HEK293 (cell line): ENCODE results near the gene EPHX1.

ENCODE experiments used
- BCL11A ChIP-seq: fragments of 450-650 bp; formaldehyde crosslinking; IDR thresholded peaks from 2 replicates; pipeline ENCODE4 v1.5.1; 2016; ENCODE audit warnings: low read depth, missing biosample characterization, missing genetic modification characterization
- BCL11B ChIP-seq: fragments of 450-650 bp; formaldehyde crosslinking; IDR thresholded peaks from 2 replicates; pipeline ENCODE4 v1.5.1; 2016; ENCODE audit warnings: low read depth, missing biosample characterization, missing genetic modification characterization
- FEZF1 ChIP-seq: fragments of 450-650 bp; formaldehyde crosslinking; IDR thresholded peaks from 2 replicates; pipeline ENCODE4 v1.5.1; 2016; ENCODE audit warnings: missing biosample characterization, missing genetic modification characterization
- HOXA7 ChIP-seq: sonication (generic); formaldehyde crosslinking; IDR thresholded peaks from 2 replicates; pipeline ENCODE4 v1.8.1; 2022; ENCODE audit warnings: missing genetic modification reagents, borderline replicate concordance
- IKZF3 ChIP-seq: fragments of 450-650 bp; IDR thresholded peaks from 2 replicates; pipeline ENCODE4 v1.5.0; 2018; ENCODE audit warnings: missing biosample characterization, mild to moderate bottlenecking, missing genetic modification characterization, moderate library complexity
- KLF7 ChIP-seq: fragments of 450-650 bp; formaldehyde crosslinking; IDR thresholded peaks from 2 replicates; pipeline ENCODE4 v1.5.1; 2016; ENCODE audit warnings: missing biosample characterization, missing genetic modification characterization, borderline replicate concordance
- KLF9 ChIP-seq: fragments of 450-650 bp; formaldehyde crosslinking; IDR thresholded peaks from 2 replicates; pipeline ENCODE4 v1.5.1; 2016; ENCODE audit warnings: missing biosample characterization, missing genetic modification characterization, low read depth
- MZF1 ChIP-seq: fragments of 450-650 bp; formaldehyde crosslinking; IDR thresholded peaks from 2 replicates; pipeline ENCODE4 v1.5.1; 2017; ENCODE audit warnings: missing biosample characterization, missing genetic modification characterization, borderline replicate concordance
- RBAK ChIP-seq: fragments of 450-650 bp; formaldehyde crosslinking; IDR thresholded peaks from 2 replicates; pipeline ENCODE4 v1.5.1; 2016; ENCODE audit warnings: missing biosample characterization, missing genetic modification characterization
- REPIN1 ChIP-seq: fragments of 450-650 bp; formaldehyde crosslinking; IDR thresholded peaks from 2 replicates; pipeline ENCODE4 v1.5.1; 2017; ENCODE audit warnings: missing biosample characterization, missing genetic modification characterization, low read depth
- YY2 ChIP-seq: fragments of 450-650 bp; formaldehyde crosslinking; IDR thresholded peaks from 2 replicates; pipeline ENCODE4 v1.5.1; 2016; ENCODE audit warnings: missing biosample characterization, missing genetic modification characterization
- ZBTB17 ChIP-seq: fragments of 450-650 bp; formaldehyde crosslinking; IDR thresholded peaks from 2 replicates; pipeline ENCODE4 v1.5.1; 2016; ENCODE audit warnings: missing biosample characterization, missing genetic modification characterization
- ZBTB7A ChIP-seq: fragments of 450-650 bp; formaldehyde crosslinking; IDR thresholded peaks from 2 replicates; pipeline ENCODE4 v1.5.1; 2016; ENCODE audit warnings: low read depth, missing biosample characterization, missing genetic modification characterization
- ZFHX2 ChIP-seq: fragments of 450-650 bp; formaldehyde crosslinking; conservative IDR thresholded peaks from 2 replicates; pipeline ENCODE4 v1.5.1; 2016; ENCODE audit warnings: missing biosample characterization, missing genetic modification characterization
- ZFP41 ChIP-seq: fragments of 450-650 bp; formaldehyde crosslinking; IDR thresholded peaks from 2 replicates; pipeline ENCODE4 v1.5.1; 2016; ENCODE audit warnings: missing biosample characterization, missing genetic modification characterization, borderline replicate concordance
- ZNF121 ChIP-seq: fragments of 450-650 bp; formaldehyde crosslinking; IDR thresholded peaks from 2 replicates; pipeline ENCODE4 v1.5.1; 2016; ENCODE audit warnings: missing biosample characterization, missing genetic modification characterization
- ZNF138 ChIP-seq: fragments of 450-650 bp; formaldehyde crosslinking; IDR thresholded peaks from 2 replicates; pipeline ENCODE4 v1.5.1; 2016; ENCODE audit warnings: missing biosample characterization, missing genetic modification characterization, borderline replicate concordance
- ZNF157 ChIP-seq: fragments of 450-650 bp; formaldehyde crosslinking; IDR thresholded peaks from 2 replicates; pipeline ENCODE4 v1.5.1; 2016; ENCODE audit warnings: missing biosample characterization, missing genetic modification characterization
- ZNF16 ChIP-seq: fragments of 450-650 bp; formaldehyde crosslinking; IDR thresholded peaks from 2 replicates; pipeline ENCODE4 v1.5.1; 2016; ENCODE audit warnings: low read depth, missing biosample characterization, missing genetic modification characterization
- ZNF184 ChIP-seq: fragments of 450-650 bp; IDR thresholded peaks from 2 replicates; pipeline ENCODE4 v1.5.1; 2018; ENCODE audit warnings: missing biosample characterization, mild to moderate bottlenecking, missing genetic modification characterization
- ZNF19 ChIP-seq: fragments of 450-650 bp; formaldehyde crosslinking; IDR thresholded peaks from 2 replicates; pipeline ENCODE4; 2016; ENCODE audit warnings: missing biosample characterization, missing genetic modification characterization, low read depth
- ZNF202 ChIP-seq: fragments of 450-650 bp; formaldehyde crosslinking; IDR thresholded peaks from 2 replicates; pipeline ENCODE4 v1.5.1; 2016; ENCODE audit warnings: missing biosample characterization, missing genetic modification characterization, borderline replicate concordance
- ZNF211 ChIP-seq: fragments of 450-650 bp; formaldehyde crosslinking; IDR thresholded peaks from 2 replicates; pipeline ENCODE4 v1.5.1; 2016; ENCODE audit warnings: low read depth, missing biosample characterization, missing genetic modification characterization
- ZNF24 ChIP-seq: fragments of 450-650 bp; formaldehyde crosslinking; IDR thresholded peaks from 2 replicates; pipeline ENCODE4 v1.5.1; 2016; ENCODE audit warnings: missing biosample characterization, missing genetic modification characterization
- ZNF394 ChIP-seq: fragments of 450-650 bp; formaldehyde crosslinking; IDR thresholded peaks from 2 replicates; pipeline ENCODE4 v1.5.1; 2016; ENCODE audit warnings: missing biosample characterization, missing genetic modification characterization, mild to moderate bottlenecking, moderate library complexity, borderline replicate concordance
- ZNF473 ChIP-seq: fragments of 450-650 bp; formaldehyde crosslinking; IDR thresholded peaks from 2 replicates; pipeline ENCODE4 v1.5.1; 2017; ENCODE audit warnings: missing biosample characterization, missing genetic modification characterization
- ZNF548 ChIP-seq: fragments of 450-650 bp; formaldehyde crosslinking; IDR thresholded peaks from 2 replicates; pipeline ENCODE4 v1.5.1; 2016; ENCODE audit warnings: missing biosample characterization, missing genetic modification characterization
- ZNF571 ChIP-seq: fragments of 450-650 bp; formaldehyde crosslinking; IDR thresholded peaks from 2 replicates; pipeline ENCODE4 v1.5.0; 2017; ENCODE audit warnings: missing biosample characterization, missing genetic modification characterization
- ZNF621 ChIP-seq: fragments of 450-650 bp; formaldehyde crosslinking; IDR thresholded peaks from 2 replicates; pipeline ENCODE4 v1.5.1; 2017; ENCODE audit warnings: missing biosample characterization, missing genetic modification characterization
- ZNF626 ChIP-seq: fragments of 450-650 bp; sonication (Bioruptor Pico); formaldehyde crosslinking; IDR thresholded peaks from 2 replicates; pipeline ENCODE4 v1.5.1; 2018; ENCODE audit warnings: missing biosample characterization, missing genetic modification characterization, inconsistent platforms
- ZNF654 ChIP-seq: fragments of 450-650 bp; formaldehyde crosslinking; IDR thresholded peaks from 2 replicates; pipeline ENCODE4 v1.5.1; 2016; ENCODE audit warnings: low read depth, missing biosample characterization, missing genetic modification characterization
- ZNF677 ChIP-seq: fragments of 450-650 bp; IDR thresholded peaks from 2 replicates; pipeline ENCODE4 v1.5.0; 2018; ENCODE audit warnings: missing biosample characterization, mild to moderate bottlenecking, missing genetic modification characterization, moderate library complexity
- ZNF707 ChIP-seq: fragments of 450-650 bp; formaldehyde crosslinking; IDR thresholded peaks from 2 replicates; pipeline ENCODE4 v1.5.1; 2016; ENCODE audit warnings: missing biosample characterization, missing genetic modification characterization
- ZNF776 ChIP-seq: fragments of 450-650 bp; formaldehyde crosslinking; IDR thresholded peaks from 2 replicates; pipeline ENCODE4 v1.5.0; 2017; ENCODE audit warnings: missing biosample characterization, missing genetic modification characterization, borderline replicate concordance
- ZNF791 ChIP-seq: fragments of 450-650 bp; formaldehyde crosslinking; IDR thresholded peaks from 2 replicates; pipeline ENCODE4 v1.5.1; 2016; ENCODE audit warnings: missing biosample characterization, missing genetic modification characterization
- ZNF830 ChIP-seq: fragments of 450-650 bp; IDR thresholded peaks from 2 replicates; pipeline ENCODE4 v1.5.0; 2018; ENCODE audit warnings: missing biosample characterization, missing genetic modification characterization, low read depth, mild to moderate bottlenecking, moderate library complexity
- ZSCAN16 ChIP-seq: fragments of 450-650 bp; formaldehyde crosslinking; IDR thresholded peaks from 2 replicates; pipeline ENCODE4 v1.5.1; 2016; ENCODE audit warnings: missing biosample characterization, missing genetic modification characterization
- ZSCAN30 ChIP-seq: fragments of 450-650 bp; IDR thresholded peaks from 2 replicates; pipeline ENCODE4 v1.5.1; 2018; ENCODE audit warnings: missing biosample characterization, mild to moderate bottlenecking, missing genetic modification characterization, moderate library complexity
- TF ChIP-seq, protein P1 (sequence below): fragments of 450-650 bp; formaldehyde crosslinking; IDR thresholded peaks from 2 replicates; pipeline ENCODE4 v1.5.1; 2016; ENCODE audit warnings: missing biosample characterization, missing genetic modification characterization
- TF ChIP-seq, protein P2 (sequence below): fragments of 450-650 bp; formaldehyde crosslinking; IDR thresholded peaks from 2 replicates; pipeline ENCODE4 v1.5.1; 2017; ENCODE audit warnings: missing biosample characterization, missing genetic modification characterization

EPHX1 gene

DNA sequence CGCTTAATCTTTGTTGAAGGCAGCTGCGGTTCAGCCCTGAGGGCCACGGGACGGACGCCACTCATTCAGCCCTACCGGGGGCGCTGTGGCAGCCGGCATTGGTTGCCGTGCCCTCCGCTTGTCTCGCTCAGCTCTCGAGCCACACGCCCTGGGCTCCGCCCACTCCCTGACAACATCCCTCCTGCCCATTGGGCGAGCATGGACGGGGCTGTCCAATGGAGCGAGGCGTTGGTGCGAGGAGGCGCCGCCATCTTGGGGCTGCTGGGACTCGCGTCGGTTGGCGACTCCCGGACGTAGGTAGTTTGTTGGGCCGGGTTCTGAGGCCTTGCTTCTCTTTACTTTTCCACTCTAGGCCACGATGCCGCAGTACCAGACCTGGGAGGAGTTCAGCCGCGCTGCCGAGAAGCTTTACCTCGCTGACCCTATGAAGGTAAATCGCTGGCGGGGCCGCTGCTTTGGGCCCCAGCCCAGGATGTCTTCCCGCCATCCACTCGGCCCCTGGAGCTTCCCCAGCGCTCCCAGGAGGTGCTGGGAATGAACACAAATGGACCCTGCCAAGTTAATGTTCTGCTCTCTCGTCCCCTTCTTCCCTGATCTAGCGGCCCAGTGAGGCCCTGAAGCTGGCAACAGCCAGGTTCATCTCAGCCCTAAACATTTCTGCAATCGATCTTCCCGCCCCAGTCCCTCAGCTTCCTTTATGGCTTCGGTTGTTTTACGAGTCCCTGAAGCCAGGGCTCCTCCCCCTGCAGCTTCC, 32.2 kb upstream of the EPHX1 start, which contains the start of gene SRP9 (continued):
- TF ChIP-seq ZNF394 (tag by site-specific recombination), result peak; percentile 66; the same call in 1 of the 2 replicates
- TF ChIP-seq ZSCAN16, result peak; percentile 81
- TF ChIP-seq ZNF571, result no peak
- no peak for TF ChIP-seq ZNF830 (tag by site-specific recombination)
- no peak for TF ChIP-seq ZNF677 (tag by site-specific recombination)
- peak; percentile 48; the same call in 1 of the 2 replicates for TF ChIP-seq KLF7 (tag by site-specific recombination)
- TF ChIP-seq KLF9, result peak; percentile 92; the same call in 1 of the 2 replicates
- no peak for TF ChIP-seq ZNF473 (tag by site-specific recombination)
- TF ChIP-seq FEZF1 (tag by site-specific recombination), result no peak
- TF ChIP-seq ZNF157, result no peak
- no peak for TF ChIP-seq ZFP41 (tag by site-specific recombination)
- no peak for TF ChIP-seq ZNF791 (tag by site-specific recombination)
- no peak for TF ChIP-seq BCL11A (tag by site-specific recombination)
- 0 out of 2 replicates have a peak, but pooled peaks have one; percentile 61 for TF ChIP-seq ZNF24 (tag by site-specific recombination)
- TF ChIP-seq REPIN1, result peak; percentile 78; the same call in 1 of the 2 replicates
- peak; percentile 94 for TF ChIP-seq ZFHX2 (tag by site-specific recombination)
- peak; percentile 97 for TF ChIP-seq IKZF3 (tag by site-specific recombination)
- no peak for TF ChIP-seq RBAK (tag by site-specific recombination)
- no peak for TF ChIP-seq ZNF211
- no peak for TF ChIP-seq ZNF184 (tag by site-specific recombination)
- no peak; the same call in 1 of the 2 replicates for TF ChIP-seq ZNF707 (tag by site-specific recombination)
- no peak for TF ChIP-seq ZNF19 (tag by site-specific recombination)
- no peak for TF ChIP-seq ZNF654
- TF ChIP-seq ZNF121 (tag by site-specific recombination), result 0 out of 2 replicates have a peak, but pooled peaks have one; percentile 13
- TF ChIP-seq, protein P1, sequence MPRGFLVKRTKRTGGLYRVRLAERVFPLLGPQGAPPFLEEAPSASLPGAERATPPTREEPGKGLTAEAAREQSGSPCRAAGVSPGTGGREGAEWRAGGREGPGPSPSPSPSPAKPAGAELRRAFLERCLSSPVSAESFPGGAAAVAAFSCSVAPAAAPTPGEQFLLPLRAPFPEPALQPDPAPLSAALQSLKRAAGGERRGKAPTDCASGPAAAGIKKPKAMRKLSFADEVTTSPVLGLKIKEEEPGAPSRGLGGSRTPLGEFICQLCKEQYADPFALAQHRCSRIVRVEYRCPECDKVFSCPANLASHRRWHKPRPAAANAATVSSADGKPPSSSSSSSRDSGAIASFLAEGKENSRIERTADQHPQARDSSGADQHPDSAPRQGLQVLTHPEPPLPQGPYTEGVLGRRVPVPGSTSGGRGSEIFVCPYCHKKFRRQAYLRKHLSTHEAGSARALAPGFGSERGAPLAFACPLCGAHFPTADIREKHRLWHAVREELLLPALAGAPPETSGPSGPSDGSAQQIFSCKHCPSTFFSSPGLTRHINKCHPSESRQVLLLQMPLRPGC (tag by site-specific recombination), result no peak; the same call in none of the 2 replicates
- TF ChIP-seq, protein P2, sequence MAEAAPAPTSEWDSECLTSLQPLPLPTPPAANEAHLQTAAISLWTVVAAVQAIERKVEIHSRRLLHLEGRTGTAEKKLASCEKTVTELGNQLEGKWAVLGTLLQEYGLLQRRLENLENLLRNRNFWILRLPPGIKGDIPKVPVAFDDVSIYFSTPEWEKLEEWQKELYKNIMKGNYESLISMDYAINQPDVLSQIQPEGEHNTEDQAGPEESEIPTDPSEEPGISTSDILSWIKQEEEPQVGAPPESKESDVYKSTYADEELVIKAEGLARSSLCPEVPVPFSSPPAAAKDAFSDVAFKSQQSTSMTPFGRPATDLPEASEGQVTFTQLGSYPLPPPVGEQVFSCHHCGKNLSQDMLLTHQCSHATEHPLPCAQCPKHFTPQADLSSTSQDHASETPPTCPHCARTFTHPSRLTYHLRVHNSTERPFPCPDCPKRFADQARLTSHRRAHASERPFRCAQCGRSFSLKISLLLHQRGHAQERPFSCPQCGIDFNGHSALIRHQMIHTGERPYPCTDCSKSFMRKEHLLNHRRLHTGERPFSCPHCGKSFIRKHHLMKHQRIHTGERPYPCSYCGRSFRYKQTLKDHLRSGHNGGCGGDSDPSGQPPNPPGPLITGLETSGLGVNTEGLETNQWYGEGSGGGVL (tag by site-specific recombination), result no peak
- peak; percentile 98 for TF ChIP-seq YY2 (tag by site-specific recombination)
- no peak for TF ChIP-seq ZNF626 (tag by site-specific recombination)
- peak; percentile 49; the same call in 1 of the 2 replicates for TF ChIP-seq BCL11B
- peak; percentile 92 for TF ChIP-seq ZSCAN30 (tag by site-specific recombination)
- TF ChIP-seq ZNF776 (tag by site-specific recombination), result no peak
- TF ChIP-seq ZNF548 (tag by site-specific recombination), result no peak
- peak; percentile 37; the same call in 1 of the 2 replicates for TF ChIP-seq ZNF16 (tag by site-specific recombination)
- no peak for TF ChIP-seq ZNF138 (tag by site-specific recombination)
- no peak for TF ChIP-seq ZNF621
- TF ChIP-seq ZBTB17, result peak; percentile 95
- peak; percentile 88 for TF ChIP-seq MZF1
- TF ChIP-seq ZNF202 (tag by site-specific recombination), result no peak
- no peak for TF ChIP-seq ZBTB7A (tag by site-specific recombination)
- TF ChIP-seq HOXA7 (CRISPR knock-in tag), result no peak
